H9 (cell line): Measurements from ENCODE around the gene KCNAB3. TPM values are rescaled to one million over a fixed set of nuclear protein-coding genes. Genes with fewer than 3 reads are reported as not detected.

Source experiments
- DNase-seq: peaks from one replicate; pipeline ENCODE4 v3.0.0-alpha.2; 2017
- H2AFZ ChIP-seq: one replicate; pipeline ENCODE4 v1.6.1; 2013; ENCODE audit warnings: mild to moderate bottlenecking, low read length, control low read depth, moderate library complexity
- H2AK5ac ChIP-seq: 2 replicates; pipeline ENCODE4 v1.6.1; 2013; ENCODE audit warnings: low read length, control low read depth, mixed read lengths; ENCODE audit not compliant: insufficient read length
- H2BK120ac ChIP-seq: one replicate; pipeline ENCODE4 v1.6.1; 2013; ENCODE audit warnings: low read depth, mild to moderate bottlenecking, low read length, control low read depth, inconsistent platforms; ENCODE audit not compliant: poor library complexity, severe bottlenecking
- H2BK12ac ChIP-seq: 2 replicates; pipeline ENCODE4 v1.6.1; 2013; ENCODE audit warnings: low read length, control low read depth, mixed read lengths, low read depth; ENCODE audit not compliant: insufficient read length
- H2BK15ac ChIP-seq: 2 replicates; pipeline ENCODE4 v1.6.1; 2013; ENCODE audit warnings: low read depth, low read length, control low read depth
- H2BK20ac ChIP-seq: one replicate; pipeline ENCODE4 v1.6.1; 2013; ENCODE audit warnings: low read depth, mild to moderate bottlenecking, low read length, control low read depth, inconsistent platforms; ENCODE audit not compliant: poor library complexity, severe bottlenecking
- H2BK5ac ChIP-seq: 2 replicates; pipeline ENCODE4 v1.6.1; 2013; ENCODE audit warnings: low read length, control low read depth, mixed read lengths; ENCODE audit not compliant: insufficient read length
- H3K14ac ChIP-seq: 2 replicates; pipeline ENCODE4 v1.6.1; 2013; ENCODE audit warnings: low read length, control low read depth; ENCODE audit not compliant: insufficient read depth
- H3K18ac ChIP-seq: 2 replicates; pipeline ENCODE4 v1.6.1; 2013; ENCODE audit warnings: low read depth, mild to moderate bottlenecking, mixed read lengths, low read length, control low read depth; ENCODE audit not compliant: insufficient read length
- H3K23ac ChIP-seq: 2 replicates; pipeline ENCODE4 v1.6.1; 2013; ENCODE audit warnings: low read length, control low read depth, mixed read lengths, low read depth; ENCODE audit not compliant: insufficient read length
- H3K23me2 ChIP-seq: 2 replicates; pipeline ENCODE4 v1.6.1; 2013; ENCODE audit warnings: low read depth, mild to moderate bottlenecking, mixed read lengths, low read length, control low read depth; ENCODE audit not compliant: insufficient read length, poor library complexity, severe bottlenecking
- H3K27ac ChIP-seq: 2 replicates; pipeline ENCODE4 v1.5.1; 2013; ENCODE audit warnings: low read length, control low read depth, mixed read lengths, low read depth; ENCODE audit not compliant: insufficient read length
- H3K27me3 ChIP-seq: 2 replicates; pipeline ENCODE4 v1.6.1; 2013; ENCODE audit warnings: low read length, control low read depth, inconsistent platforms; ENCODE audit not compliant: insufficient read depth
- H3K4ac ChIP-seq: 2 replicates; pipeline ENCODE4 v1.6.1; 2013; ENCODE audit warnings: low read depth, mild to moderate bottlenecking, control low read depth, inconsistent platforms, low read length, moderate library complexity
- H3K4me1 ChIP-seq: 2 replicates; pipeline ENCODE4 v1.6.1; 2013; ENCODE audit warnings: low read length, control low read depth, inconsistent platforms; ENCODE audit not compliant: insufficient read depth
- H3K4me2 ChIP-seq: 2 replicates; pipeline ENCODE4 v1.6.1; 2013; ENCODE audit warnings: low read length, control low read depth, mixed read lengths; ENCODE audit not compliant: insufficient read length, insufficient read depth
- H3K56ac ChIP-seq: 2 replicates; pipeline ENCODE4 v1.6.1; 2013; ENCODE audit warnings: low read depth, mild to moderate bottlenecking, mixed read lengths, low read length, control low read depth; ENCODE audit not compliant: insufficient read length
- H3K79me1 ChIP-seq: 2 replicates; pipeline ENCODE4 v1.6.1; 2013; ENCODE audit warnings: low read depth, mild to moderate bottlenecking, moderate library complexity, low read length, control low read depth, inconsistent platforms; ENCODE audit not compliant: insufficient read depth, poor library complexity, severe bottlenecking
- H3K79me2 ChIP-seq: 2 replicates; pipeline ENCODE4 v1.6.1; 2013; ENCODE audit warnings: low read length, control low read depth, inconsistent platforms; ENCODE audit not compliant: insufficient read depth
- H3K9ac ChIP-seq: 2 replicates; pipeline ENCODE4 v1.6.1; 2013; ENCODE audit warnings: low read length, control low read depth, mixed read lengths; ENCODE audit not compliant: insufficient read length; ENCODE audit errors: extremely low read depth
- H3K9me3 ChIP-seq: one replicate; pipeline ENCODE4 v1.6.1; 2013; ENCODE audit warnings: low read depth, low read length, inconsistent platforms; ENCODE audit not compliant: control insufficient read depth
- H3T11ph ChIP-seq: one replicate; pipeline ENCODE4 v1.6.1; 2013; ENCODE audit warnings: mild to moderate bottlenecking, low read length, control low read depth, inconsistent platforms
- H4K20me1 ChIP-seq: one replicate; pipeline ENCODE4 v1.6.1; 2013; ENCODE audit not compliant: control insufficient read depth, insufficient read length, insufficient read depth
- H4K5ac ChIP-seq: 2 replicates; pipeline ENCODE4 v1.6.1; 2013; ENCODE audit warnings: low read depth, mild to moderate bottlenecking, mixed read lengths, low read length, control low read depth; ENCODE audit not compliant: insufficient read length
- H4K8ac ChIP-seq: replicated peaks from 2 replicates; pipeline ENCODE4 v1.6.1; 2013; ENCODE audit warnings: low read length, control low read depth, mixed read lengths, low read depth; ENCODE audit not compliant: insufficient read length
- H4K91ac ChIP-seq: 2 replicates; pipeline ENCODE4 v1.6.1; 2013; ENCODE audit warnings: low read depth, mild to moderate bottlenecking, moderate library complexity, mixed read lengths, low read length, control low read depth; ENCODE audit not compliant: insufficient read length
- H3K27ac Mint-ChIP-seq, 3 experiments: 2 replicates in 2 of 3; 3 replicates in 1 of 3; pipeline ENCODE4 v1.8.0; 2020 to 2021; ENCODE audit warnings: mixed read lengths in 3 of 3, mild to moderate bottlenecking in 1 of 3, moderate library complexity in 1 of 3
- H3K27me3 Mint-ChIP-seq: 2 replicates; pipeline ENCODE4 v1.8.0; 2021; ENCODE audit warnings: low read depth, mild to moderate bottlenecking, moderate library complexity, mixed read lengths
- H3K36me3 Mint-ChIP-seq, 3 experiments: 2 replicates in 2 of 3; 3 replicates in 1 of 3; pipeline ENCODE4 v1.8.0; 2020 to 2021; ENCODE audit warnings: low read depth in 3 of 3, mixed read lengths in 3 of 3; ENCODE audit not compliant: insufficient read depth in 1 of 3
- H3K4me1 Mint-ChIP-seq, 2 experiments: 2 replicates each; pipeline ENCODE4 v1.8.0; 2020; ENCODE audit warnings: mixed read lengths in 2 of 2
- H3K4me3 Mint-ChIP-seq, 2 experiments: 2 replicates in 1 of 2; 3 replicates in 1 of 2; pipeline ENCODE4 v1.8.0; 2020 to 2021; ENCODE audit warnings: mild to moderate bottlenecking in 2 of 2, mixed read lengths in 2 of 2, moderate library complexity in 1 of 2
- H3K9me3 Mint-ChIP-seq, 2 experiments: 2 replicates in 1 of 2; 3 replicates in 1 of 2; pipeline ENCODE4 v1.8.0; 2020; ENCODE audit warnings: mild to moderate bottlenecking in 2 of 2, mixed read lengths in 2 of 2, moderate library complexity in 1 of 2
- CTCF ChIP-seq: fragments of 200-600 bp; sonication (generic); conservative IDR thresholded peaks from 3 replicates; pipeline ENCODE4 v1.8.0; 2021; ENCODE audit warnings: antibody characterized with exemption, mild to moderate bottlenecking
- WGBS: extraction: QIAGEN DNeasy Blood & Tissue Kit; methylation state at CpG from one replicate; pipeline ENCODE4 v1.1.7; 2013; ENCODE audit warnings: missing lambda C conversion rate, low lambda C conversion rate, mixed read lengths; ENCODE audit not compliant: insufficient read length; ENCODE audit errors: extremely low coverage; 5-methylcytosine and 5-hydroxymethylcytosine counted together
- total RNA-seq: library from RNA; stranded (reverse); gene quantifications from 2 replicates; pipeline ENCODE4 v1.2.1, GENCODE V29; 2021

Gene KCNAB3
- total RNA-seq, 1 experiment from 2014 or later = 6.4 TPM

GRCh38 chr17:7909089-7909488 lies 20.6 kb downstream of the KCNAB3 start:
- no peaks in the 10 kb centered on the region for H3K79me1 ChIP-seq
- Mint-ChIP-seq H3K4me1 (peaks cover 2% of the 10 kb centered on the region in 2 experiments; a peak in 3 of 4 replicates), H3K9me3 (no peaks in the 10 kb centered on the region), H3K27ac (no peak overlapping the region), H3K27me3 (peaks cover 2% of the 10 kb centered on the region), H3K4me3 (no peak overlapping the region), H3K36me3 (peaks cover 0 to 52% (median 24%) of the 10 kb centered on the region in 3 experiments; a peak in 6 of 7 replicates)
- no CpG with 5 or more reads among the region's 29 CpGs for WGBS
- no peak overlapping the region for H4K91ac ChIP-seq
- no peak overlapping the region for H3K56ac ChIP-seq
- no peaks in the 10 kb centered on the region for H4K20me1 ChIP-seq
- no peak overlapping the region for H3K14ac ChIP-seq
- no peaks in the 10 kb centered on the region for H3K4me1 ChIP-seq
- no peak overlapping the region for H2BK12ac ChIP-seq
- no peaks in the 10 kb centered on the region for H3K79me2 ChIP-seq
- no peak overlapping the region for H3K4me2 ChIP-seq
- H2BK5ac ChIP-seq = no peak overlapping the region
- no peak for TF ChIP-seq CTCF
- no peak overlapping the region for H3K27ac ChIP-seq
- H3K4ac ChIP-seq = no peak overlapping the region
- no peak overlapping the region for H2AFZ ChIP-seq
- H3K18ac ChIP-seq = no peak overlapping the region
- no peak overlapping the region for H2BK20ac ChIP-seq
- H3K23me2 ChIP-seq = no peaks in the 10 kb centered on the region
- H3K23ac ChIP-seq = no peak overlapping the region
- DNase-seq = no peak
- H3K9ac ChIP-seq = no peak overlapping the region
- H3K9me3 ChIP-seq = no peaks in the 10 kb centered on the region
- H2BK120ac ChIP-seq = no peak overlapping the region
- H4K8ac ChIP-seq = no peak overlapping the region
- H2AK5ac ChIP-seq = no peak overlapping the region
- H3K27me3 ChIP-seq = no peaks in the 10 kb centered on the region; the same call in 1 of the 2 replicates
- no peak overlapping the region for H2BK15ac ChIP-seq
- no peak overlapping the region for H3T11ph ChIP-seq
- H4K5ac ChIP-seq = no peak overlapping the region
